GM21723 (cell line): Measurements from ENCODE around the gene FANCD2.
"Not testable (repeated sequence)": the region's sequence is repeated elsewhere in the genome, so short reads cannot be mapped to it uniquely, and the experiment has no call there.

Experiments used
- ATAC-seq: cut with Tn5 transposase; IDR thresholded peaks from one replicate; pipeline ENCODE4 v1.9.1; 2021; ENCODE audit warnings: mild to moderate bottlenecking, moderate library complexity; ENCODE audit not compliant: unreplicated experiment

The FANCD2 gene

GRCh38 chr3:10012106-10012505 is 14.1 kb upstream of the FANCD2 start:
- ATAC-seq = no peak

GRCh38 chr3:10015461-10015904 is 10.8 kb upstream of the FANCD2 start:
- ATAC-seq = no peak

GRCh38 chr3:10017636-10018292 is 8.5 kb upstream of the FANCD2 start:
- no peak for ATAC-seq

- not testable (repeated sequence) for ATAC-seq
Observed at GRCh38 chr3:10018806-10019205, 7.4 kb upstream of the FANCD2 start.

GRCh38 chr3:10019326-10019725 is 6.9 kb upstream of the FANCD2 start:
- ATAC-seq = no peak

GRCh38 chr3:10021856-10022775 is 4.1 kb upstream of the FANCD2 start:
- no peak for ATAC-seq

GRCh38 chr3:10023587-10024310 is 2.5 kb upstream of the FANCD2 start:
- no peak for ATAC-seq

- ATAC-seq = no peak
Observed at GRCh38 chr3:10025205-10026083, 793 bp upstream of the FANCD2 start.

GRCh38 chr3:10041034-10041433 is 14.8 kb downstream of the FANCD2 start:
- ATAC-seq = no peak

GRCh38 chr3:10047876-10048275 is 21.6 kb downstream of the FANCD2 start:
- no peak for ATAC-seq

- not testable (repeated sequence) for ATAC-seq
Observed at GRCh38 chr3:10053054-10053453, 26.8 kb downstream of the FANCD2 start.

GRCh38 chr3:10055097-10055496 is 28.9 kb downstream of the FANCD2 start:
- no peak for ATAC-seq

- ATAC-seq = not testable (repeated sequence)
Observed at GRCh38 chr3:10070077-10070476, 43.8 kb downstream of the FANCD2 start.

- ATAC-seq = no peak
Observed at GRCh38 chr3:10074666-10075065, 48.4 kb downstream of the FANCD2 start.

- ATAC-seq = no peak
Observed at GRCh38 chr3:10081871-10082270, 55.6 kb downstream of the FANCD2 start.

GRCh38 chr3:10085738-10086137 is 59.5 kb downstream of the FANCD2 start:
- no peak for ATAC-seq

- ATAC-seq = no peak
Observed at GRCh38 chr3:10088256-10088655, 62.0 kb downstream of the FANCD2 start.

- no peak for ATAC-seq
Observed at GRCh38 chr3:10090179-10090578, 63.9 kb downstream of the FANCD2 start.

- ATAC-seq = not testable (repeated sequence)
Observed at GRCh38 chr3:10090774-10091173, 64.5 kb downstream of the FANCD2 start.

GRCh38 chr3:10091387-10091786 is 65.2 kb downstream of the FANCD2 start:
- not testable (repeated sequence) for ATAC-seq
